HFFc6 (cell line): Measurements from ENCODE around the gene DLG2. TPM values are rescaled to one million over a fixed set of nuclear protein-coding genes. Genes with fewer than 3 reads are reported as not detected.

Experiments used
- DNase-seq: peaks from one replicate; pipeline ENCODE4 v3.0.0-alpha.2; 2018
- H3K27ac Mint-ChIP-seq: 2 replicates; pipeline ENCODE4 v1.8.0; 2020; ENCODE audit warnings: mild to moderate bottlenecking, mixed read lengths
- H3K27me3 Mint-ChIP-seq: 2 replicates; pipeline ENCODE4 v1.8.0; 2021; ENCODE audit warnings: mild to moderate bottlenecking, moderate library complexity, mixed read lengths; ENCODE audit not compliant: insufficient read depth
- H3K36me3 Mint-ChIP-seq: 2 replicates; pipeline ENCODE4 v1.8.0; 2021; ENCODE audit warnings: low read depth, mixed read lengths
- H3K4me1 Mint-ChIP-seq: 2 replicates; pipeline ENCODE4 v1.8.0; 2020; ENCODE audit warnings: low read depth, mixed read lengths
- H3K4me3 Mint-ChIP-seq: 2 replicates; pipeline ENCODE4 v1.8.0; 2020; ENCODE audit warnings: mild to moderate bottlenecking, moderate library complexity, mixed read lengths
- H3K9me3 Mint-ChIP-seq: 2 replicates; pipeline ENCODE4 v1.8.0; 2020; ENCODE audit warnings: mild to moderate bottlenecking, mixed read lengths
- total RNA-seq, 6 experiments: library from RNA; stranded (reverse); fragmentation: NEBNext Ultra II Directional; extraction: Animal tissue kit (Norgen Biotek cat#: 25700); gene quantifications; 2 replicates in 1 of 6; 3 replicates in 5 of 6; pipeline ENCODE4 v1.2.3, GENCODE V29; 2021
- TF ChIP-seq, protein P1 (sequence below): fragments of 200-600 bp; sonication (generic); IDR thresholded peaks from 2 replicates; pipeline ENCODE4 v1.5.0; 2021; ENCODE audit warnings: antibody characterized with exemption, mild to moderate bottlenecking

DLG2 gene
- total RNA-seq, 6 experiments from 2014 or later = 0.39 to 1.00 (median 0.80) TPM; not detected in 1

DNA sequence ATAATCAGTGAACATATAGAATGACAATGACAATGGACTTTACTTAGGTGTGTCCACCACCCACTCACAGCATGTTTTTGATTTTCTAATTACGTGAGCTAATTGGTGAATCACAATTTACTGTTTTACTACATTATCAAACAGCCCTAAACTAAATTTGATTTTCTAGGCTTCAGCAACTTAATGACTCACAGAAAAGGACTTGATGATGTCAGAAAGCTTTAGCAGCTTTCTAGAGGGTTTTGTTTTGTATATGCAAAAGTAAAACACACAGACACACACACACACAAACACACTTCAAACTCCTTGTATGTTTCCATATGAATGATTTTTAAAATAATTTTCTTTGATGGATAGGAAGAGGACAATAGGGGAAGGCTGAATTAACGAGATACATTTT is 1462.4 kb downstream of the DLG2 start:
- no peaks in the 10 kb centered on the region for H3K36me3 Mint-ChIP-seq
- DNase-seq = no peak

DNA sequence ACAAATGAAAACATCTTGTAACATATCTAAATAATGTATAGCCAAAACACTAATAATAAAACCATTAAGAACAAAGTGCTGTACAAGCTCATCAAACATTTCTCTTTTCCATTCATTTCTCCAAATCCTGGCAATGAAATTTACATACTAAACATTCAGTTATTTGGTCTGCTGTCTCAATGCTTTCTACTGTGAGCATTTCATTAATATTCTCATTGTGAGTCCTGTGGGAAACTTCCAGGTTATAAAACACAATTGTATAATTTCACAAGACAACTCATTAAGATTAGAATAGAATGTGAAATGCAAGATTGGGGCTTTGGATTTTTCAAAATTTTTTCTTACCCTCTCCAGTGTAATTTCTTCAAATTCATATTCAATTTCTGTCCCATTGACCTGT is 1464.0 kb downstream of the DLG2 start:
- peaks cover 55% of the 10 kb centered on the region for H3K9me3 Mint-ChIP-seq
- TF ChIP-seq, protein P1, sequence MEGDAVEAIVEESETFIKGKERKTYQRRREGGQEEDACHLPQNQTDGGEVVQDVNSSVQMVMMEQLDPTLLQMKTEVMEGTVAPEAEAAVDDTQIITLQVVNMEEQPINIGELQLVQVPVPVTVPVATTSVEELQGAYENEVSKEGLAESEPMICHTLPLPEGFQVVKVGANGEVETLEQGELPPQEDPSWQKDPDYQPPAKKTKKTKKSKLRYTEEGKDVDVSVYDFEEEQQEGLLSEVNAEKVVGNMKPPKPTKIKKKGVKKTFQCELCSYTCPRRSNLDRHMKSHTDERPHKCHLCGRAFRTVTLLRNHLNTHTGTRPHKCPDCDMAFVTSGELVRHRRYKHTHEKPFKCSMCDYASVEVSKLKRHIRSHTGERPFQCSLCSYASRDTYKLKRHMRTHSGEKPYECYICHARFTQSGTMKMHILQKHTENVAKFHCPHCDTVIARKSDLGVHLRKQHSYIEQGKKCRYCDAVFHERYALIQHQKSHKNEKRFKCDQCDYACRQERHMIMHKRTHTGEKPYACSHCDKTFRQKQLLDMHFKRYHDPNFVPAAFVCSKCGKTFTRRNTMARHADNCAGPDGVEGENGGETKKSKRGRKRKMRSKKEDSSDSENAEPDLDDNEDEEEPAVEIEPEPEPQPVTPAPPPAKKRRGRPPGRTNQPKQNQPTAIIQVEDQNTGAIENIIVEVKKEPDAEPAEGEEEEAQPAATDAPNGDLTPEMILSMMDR = no peak
- H3K36me3 Mint-ChIP-seq = no peaks in the 10 kb centered on the region
- no peak overlapping the region for H3K4me3 Mint-ChIP-seq
- peaks cover 5% of the 10 kb centered on the region for H3K27me3 Mint-ChIP-seq
- no peak overlapping the region for H3K27ac Mint-ChIP-seq
- no peak for DNase-seq
- no peaks in the 10 kb centered on the region for H3K4me1 Mint-ChIP-seq

More for the DNA sequence above, 1462.4 kb downstream of the DLG2 start:
- no peak overlapping the region for H3K4me3 Mint-ChIP-seq
- peaks cover 56% of the 10 kb centered on the region for H3K9me3 Mint-ChIP-seq
- H3K4me1 Mint-ChIP-seq = no peaks in the 10 kb centered on the region
- TF ChIP-seq, protein P1 = no peak
- H3K27me3 Mint-ChIP-seq = peaks cover 3% of the 10 kb centered on the region; the same call in 1 of the 2 replicates
- H3K27ac Mint-ChIP-seq = no peak overlapping the region

DNA sequence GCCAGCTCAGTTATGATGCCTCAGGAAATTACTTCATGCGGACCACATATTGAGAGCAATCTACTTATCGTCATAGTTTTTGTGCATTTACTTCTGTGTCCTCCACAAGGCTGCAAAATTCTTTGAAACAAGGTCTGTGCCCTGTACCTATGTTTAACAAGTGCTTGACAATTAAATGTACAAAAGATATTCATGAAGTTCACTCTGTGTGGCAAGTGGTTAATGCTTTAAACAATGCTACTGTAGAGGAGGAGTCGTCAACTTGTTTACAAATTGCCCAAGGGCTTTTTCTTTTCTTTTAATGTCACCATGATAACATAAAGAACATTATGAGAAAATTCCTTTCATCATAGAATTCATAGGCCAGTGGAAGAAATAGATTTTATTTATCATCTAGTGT is 1469.5 kb downstream of the DLG2 start:
- no peak overlapping the region for H3K4me3 Mint-ChIP-seq
- DNase-seq = no peak
- TF ChIP-seq, protein P1 = no peak
- H3K9me3 Mint-ChIP-seq = peaks cover 39% of the 10 kb centered on the region
- H3K4me1 Mint-ChIP-seq = no peaks in the 10 kb centered on the region
- H3K36me3 Mint-ChIP-seq = no peaks in the 10 kb centered on the region
- peaks cover 2% of the 10 kb centered on the region for H3K27me3 Mint-ChIP-seq
- H3K27ac Mint-ChIP-seq = no peak overlapping the region

DNA sequence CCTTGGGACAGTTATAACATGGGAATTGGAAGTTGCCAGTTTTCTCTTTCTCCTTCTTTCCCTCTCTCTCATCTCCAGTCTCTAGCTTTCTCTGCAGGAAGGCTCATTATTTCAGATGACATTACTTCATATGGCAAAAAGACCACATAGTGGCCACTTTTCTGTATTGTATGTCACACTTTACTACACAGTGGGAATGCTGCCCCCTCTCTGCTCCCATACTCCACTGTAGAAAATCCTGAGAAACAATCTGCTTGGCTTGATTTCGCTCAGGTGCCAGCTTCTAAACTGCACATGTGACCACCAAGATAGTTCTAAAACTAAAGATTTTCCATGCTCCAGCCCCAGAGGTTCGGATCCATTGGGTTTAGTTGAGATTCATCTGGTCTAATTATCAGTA is 1480.3 kb downstream of the DLG2 start:
- Mint-ChIP-seq H3K27ac (no peak overlapping the region), H3K27me3 (no peaks in the 10 kb centered on the region)
- TF ChIP-seq, protein P1 = no peak

DNA sequence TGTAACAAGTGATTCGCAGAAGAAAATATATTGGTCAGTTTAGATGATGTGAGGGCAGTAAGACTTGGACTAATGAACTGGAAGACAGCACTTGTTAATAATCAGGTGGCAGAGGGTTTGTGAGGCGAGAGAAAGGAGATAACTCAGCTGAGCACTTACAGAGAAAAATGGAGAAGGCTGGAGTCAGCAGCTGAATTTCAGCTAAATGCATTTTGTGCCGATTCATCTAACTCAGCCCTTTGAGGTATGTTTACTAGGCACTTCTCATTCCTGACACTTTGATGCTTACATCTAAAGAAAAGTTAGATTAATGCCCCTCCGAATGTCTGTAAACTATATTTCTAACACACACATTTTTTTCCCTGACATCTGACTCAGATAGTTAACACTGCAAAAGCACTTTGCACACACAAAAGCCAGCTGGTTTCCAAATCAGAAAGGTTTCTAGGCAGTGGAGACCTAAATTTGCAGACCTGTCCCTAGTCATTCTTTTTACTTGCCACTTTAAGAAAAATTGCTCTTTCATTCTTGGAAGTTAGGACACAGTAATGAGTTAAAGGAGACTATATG is 1481.4 kb downstream of the DLG2 start:
- TF ChIP-seq, protein P1 = no peak
- H3K4me3 Mint-ChIP-seq = no peak overlapping the region
- DNase-seq = no peak
- no peaks in the 10 kb centered on the region for H3K4me1 Mint-ChIP-seq
- no peaks in the 10 kb centered on the region for H3K27me3 Mint-ChIP-seq
- peaks cover 19% of the 10 kb centered on the region for H3K9me3 Mint-ChIP-seq
- H3K36me3 Mint-ChIP-seq = no peaks in the 10 kb centered on the region
- H3K27ac Mint-ChIP-seq = no peak overlapping the region

More for the DNA sequence above, 1480.3 kb downstream of the DLG2 start:
- H3K4me1 Mint-ChIP-seq = no peaks in the 10 kb centered on the region
- DNase-seq = no peak
- H3K4me3 Mint-ChIP-seq = no peak overlapping the region
- peaks cover 28% of the 10 kb centered on the region for H3K9me3 Mint-ChIP-seq
- H3K36me3 Mint-ChIP-seq = no peaks in the 10 kb centered on the region
